HepG2 (cell line): Measurements from ENCODE around the gene UBE2I. TPM values are rescaled to one million over a fixed set of nuclear protein-coding genes. Genes with fewer than 3 reads are reported as not detected.

Experiments used
- ATAC-seq: fragments of 200-7000 bp; cut with Tn5 transposase; 3 replicates; pipeline ENCODE4 v1.9.1; 2020; ENCODE audit warnings: mild to moderate bottlenecking, moderate library complexity
- BruUV-seq: library from RNA; stranded (reverse); fragments of 400-500 nt; replicated peaks from 2 replicates; lab custom pipeline; 2021; lab: Mats Ljungman, UMichigan
- CTCF ChIA-PET: fragments of 300-600 bp; formaldehyde crosslinking; extraction: SDS; loops from one replicate; lab custom pipeline; 2021; ENCODE audit warnings: low total read pairs, inconsistent platforms, low intra/inter-chr PET ratio; lab: Yijun Ruan, JAX
- POLR2A ChIA-PET: fragments of 350-600 bp; sonication (Branson Sonifier 250); formaldehyde crosslinking; loops from one replicate; lab custom pipeline; 2020; ENCODE audit warnings: antibody characterized with exemption, inconsistent platforms; lab: Yijun Ruan, JAX
- DNase-seq: peaks from one replicate; pipeline ENCODE4 v3.0.0-alpha.2; 2015; ENCODE audit warnings: low spot score
- FAIRE-seq: peaks from 3 replicates; lab custom pipeline; 2011; peaks lifted over from hg19 to GRCh38; lab: Jason Lieb, UNC
- H2AFZ ChIP-seq: one replicate; pipeline ENCODE4 v1.6.1; 2011; ENCODE audit warnings: low read length, inconsistent platforms
- H3K27ac ChIP-seq: fragments of 300-600 bp; 3 replicates; pipeline ENCODE4 v1.8.0; 2011; ENCODE audit warnings: mixed run types, mild to moderate bottlenecking, mixed read lengths, low read length, inconsistent platforms; ENCODE audit not compliant: insufficient read depth; ENCODE audit errors: extremely low read length
- H3K27me3 ChIP-seq, 2 experiments: fragments of 200-600 bp in 1 of 2; 2 replicates in 1 of 2; 3 replicates in 1 of 2; pipeline versions ENCODE4 v1.6.0 to v1.8.0; 2011; ENCODE audit warnings: low read length in 2 of 2, mild to moderate bottlenecking in 2 of 2, moderate library complexity in 2 of 2, inconsistent platforms in 1 of 2; ENCODE audit not compliant: insufficient read depth in 2 of 2, control insufficient read depth in 1 of 2
- H3K36me3 ChIP-seq, 2 experiments: fragments of 200-600 bp in 1 of 2; replicated peaks in 1 of 2; 2 replicates in 1 of 2; 3 replicates in 1 of 2; pipeline versions ENCODE4 v1.5.1 to v1.8.0; 2011; ENCODE audit warnings: low read length in 2 of 2, inconsistent platforms in 1 of 2; ENCODE audit not compliant: insufficient read depth in 2 of 2, control insufficient read depth in 1 of 2
- H3K4me1 ChIP-seq: 2 replicates; pipeline ENCODE4 v1.5.1; 2012; ENCODE audit warnings: low read length, inconsistent platforms; ENCODE audit not compliant: insufficient read depth
- H3K4me2 ChIP-seq: 2 replicates; pipeline ENCODE4 v1.6.0; 2011; ENCODE audit warnings: low read depth, low read length, inconsistent platforms
- H3K4me3 ChIP-seq, 3 experiments: fragments of 200-600 bp in 1 of 3; sonication (generic), shearing (Covaris generic) in 1 of 3; replicated peaks in 1 of 3; 2 replicates each; pipeline ENCODE4 v1.5.1; 2011 to 2016; ENCODE audit warnings: low read length in 3 of 3, inconsistent platforms in 2 of 3, low read depth in 2 of 3, mild to moderate bottlenecking in 2 of 3, control low read depth in 1 of 3, mixed read lengths in 1 of 3; ENCODE audit not compliant: insufficient read depth in 1 of 3
- H3K79me2 ChIP-seq: one replicate; pipeline ENCODE4 v1.6.1; 2011; ENCODE audit warnings: low read length, inconsistent platforms; ENCODE audit not compliant: insufficient read depth
- H3K9ac ChIP-seq: 2 replicates; pipeline ENCODE4 v1.6.0; 2011; ENCODE audit warnings: mild to moderate bottlenecking, low read depth, low read length, inconsistent platforms; ENCODE audit not compliant: insufficient read depth
- H3K9me3 ChIP-seq: 2 replicates; pipeline ENCODE4 v1.5.1; 2012; ENCODE audit warnings: mild to moderate bottlenecking, low read length
- H4K20me1 ChIP-seq: 2 replicates; pipeline ENCODE4 v1.6.0; 2011; ENCODE audit warnings: inconsistent platforms, mild to moderate bottlenecking, low read length, moderate library complexity; ENCODE audit not compliant: insufficient read depth
- CTCF ChIP-seq: sonication (generic); formaldehyde crosslinking; IDR thresholded peaks from 2 replicates; pipeline ENCODE4 v1.5.0; 2020; ENCODE audit warnings: mild to moderate bottlenecking, missing genetic modification reagents, moderate library complexity
- HNRNPUL1 ChIP-seq: fragments of 200-400 bp; formaldehyde crosslinking; IDR thresholded peaks from 2 replicates; pipeline ENCODE4 v1.6.1; 2017; ENCODE audit warnings: low read depth, mild to moderate bottlenecking, low read length, moderate library complexity
- PBX3 ChIP-seq: sonication (generic); formaldehyde crosslinking; IDR thresholded peaks from 2 replicates; pipeline ENCODE4 v1.8.1; 2023; ENCODE audit warnings: missing genetic modification reagents, inconsistent platforms, borderline replicate concordance
- POGZ ChIP-seq: sonication (generic); formaldehyde crosslinking; IDR thresholded peaks from 2 replicates; pipeline ENCODE4 v1.4.0; 2020; ENCODE audit warnings: mild to moderate bottlenecking, missing genetic modification reagents
- RELA ChIP-seq: sonication (generic); formaldehyde crosslinking; IDR thresholded peaks from 2 replicates; pipeline ENCODE4 v1.4.0; 2020; ENCODE audit warnings: missing genetic modification reagents
- RFX5 ChIP-seq: IDR thresholded peaks from 2 replicates; pipeline ENCODE4 v1.6.1; 2011; ENCODE audit warnings: low read depth, low read length, improper control_type of control experiment
- ZNF10 ChIP-seq: sonication (generic); formaldehyde crosslinking; IDR thresholded peaks from 2 replicates; pipeline ENCODE4 v1.4.0; 2020; ENCODE audit warnings: mild to moderate bottlenecking, low read depth, missing genetic modification reagents, borderline replicate concordance
- ZNF101 ChIP-seq: sonication (generic); formaldehyde crosslinking; IDR thresholded peaks from 2 replicates; pipeline ENCODE4 v1.4.0; 2020; ENCODE audit warnings: mild to moderate bottlenecking, low read depth, missing genetic modification reagents, borderline replicate concordance
- ZNF136 ChIP-seq: sonication (generic); formaldehyde crosslinking; IDR thresholded peaks from 2 replicates; pipeline ENCODE4 v1.8.1; 2022; ENCODE audit warnings: low read depth, mild to moderate bottlenecking, moderate library complexity, missing genetic modification reagents
- ZNF292 ChIP-seq: sonication (generic); formaldehyde crosslinking; IDR thresholded peaks from 2 replicates; pipeline ENCODE4 v1.8.1; 2022; ENCODE audit warnings: mild to moderate bottlenecking, low read depth, missing genetic modification reagents, borderline replicate concordance
- ZNF318 ChIP-seq: sonication (generic); formaldehyde crosslinking; IDR thresholded peaks from 2 replicates; pipeline ENCODE4 v1.4.0; 2020; ENCODE audit warnings: mild to moderate bottlenecking, missing genetic modification reagents
- ZNF605 ChIP-seq: sonication (generic); formaldehyde crosslinking; IDR thresholded peaks from 2 replicates; pipeline ENCODE4 v1.8.0; 2022; ENCODE audit warnings: mild to moderate bottlenecking, missing genetic modification reagents
- ZNF724P ChIP-seq: sonication (generic); formaldehyde crosslinking; IDR thresholded peaks from 2 replicates; pipeline ENCODE4 v1.8.0; 2022; ENCODE audit warnings: missing genetic modification reagents, borderline replicate concordance
- ZNF776 ChIP-seq: sonication (generic); formaldehyde crosslinking; IDR thresholded peaks from 2 replicates; pipeline ENCODE4 v1.4.0; 2020; ENCODE audit warnings: mild to moderate bottlenecking, missing genetic modification reagents
- WGBS: methylation state at CpG from one replicate; pipeline ENCODE4 v1.1.6; 2017; ENCODE audit warnings: low lambda C conversion rate; 5-methylcytosine and 5-hydroxymethylcytosine counted together
- in situ Hi-C: cut with HindIII; loops from 2 replicates; pipeline ENCODE4 v1.10.0; 2017; ENCODE audit warnings: low pct_unique_long_range_greater_than_20kb; ENCODE audit not compliant: extremely low pct_ligation_motif_present
- intact Hi-C: fragments of 100-400 bp; cut with micrococcal nuclease; formaldehyde crosslinking; loops from one replicate; pipeline ENCODE4 v1.10.0; 2022; ENCODE audit not compliant: unreplicated experiment
- polyA plus RNA-seq, 8 experiments: library from polyadenylated mRNA; depleted of rRNA in 3 of 8; stranded (reverse) in 7 of 8; unstranded in 1 of 8; fragments of >200 nt; fragmentation: Illumina TruSeq in 4 of 8; extraction: Trizol in 4 of 8; gene quantifications; 2 replicates each; pipeline versions ENCODE4 v1.2.1 to v1.2.3, GENCODE V29; 2011 to 2016; ENCODE audit warnings: low read depth in 4 of 8, missing spikeins in 1 of 8, mixed read lengths in 1 of 8; ENCODE audit not compliant: insufficient read depth in 1 of 8
- total RNA-seq, 5 experiments: library from RNA; depleted of rRNA; stranded (reverse); fragments of >200 nt; fragmentation: Illumina TruSeq; extraction: Trizol; gene quantifications; 2 replicates each; pipeline ENCODE4 v1.2.3, GENCODE V29; 2016; ENCODE audit warnings: low read depth in 1 of 5

The UBE2I gene
- total and polyA plus RNA-seq, 2 of the 13 experiments (the other 11 are each of a cell fraction or from before 2014, with no cell fraction given) = 75.8 to 98.9 TPM

GRCh38 chr16:1305823-1306222 is 3.6 kb upstream of the UBE2I start:
- FAIRE-seq = no peak
- ATAC-seq = peak; percentile 3; the same call in 1 of the 3 replicates
- H3K4me3 ChIP-seq = peak overlapping the region; percentile 27 to 52 (median 27); a peak in 5 of 6 replicates
- H3K9ac ChIP-seq = peak overlapping the region; percentile 43; the same call in 1 of the 2 replicates
- 6% methylated on average over 6 of the region's 12 CpGs for WGBS
- H3K36me3 ChIP-seq = no peaks in the 10 kb centered on the region
- no peaks in the 10 kb centered on the region for H3K9me3 ChIP-seq
- no TSS peak for BruUV-seq
- H2AFZ ChIP-seq = no peak overlapping the region
- H3K4me2 ChIP-seq = peak overlapping the region; percentile 68
- H4K20me1 ChIP-seq = peaks cover 9% of the 10 kb centered on the region
- H3K79me2 ChIP-seq = peaks cover 10% of the 10 kb centered on the region
- H3K27ac ChIP-seq = peak overlapping the region; percentile 33
- peaks cover 56% of the 10 kb centered on the region for H3K4me1 ChIP-seq
- ChIA-PET POLR2A (interaction anchor here (0.6 to 1.6 kb wide), 3 partner anchors 9 to 635 kb away, joined by 3 read pairs; no protein-coding TSS in a partner anchor), CTCF (no interaction called here)
- in situ Hi-C loops = no loop called here
- intact Hi-C loops = no loop called here
- no peaks in the 10 kb centered on the region; a peak in 1 of 5 replicates for H3K27me3 ChIP-seq
- DNase-seq = no peak
- TF ChIP-seq ZNF318 (CRISPR knock-in tag) (no peak), HNRNPUL1 (no peak), PBX3 (no peak), CTCF (CRISPR knock-in tag) (no peak), ZNF136 (CRISPR knock-in tag) (no peak), ZNF776 (CRISPR knock-in tag) (no peak), POGZ (CRISPR knock-in tag) (no peak), ZNF101 (CRISPR knock-in tag) (no peak), ZNF724P (CRISPR knock-in tag) (no peak), ZNF292 (CRISPR knock-in tag) (no peak), ZNF10 (CRISPR knock-in tag) (no peak), RFX5 (no peak), ZNF605 (no peak), RELA (CRISPR knock-in tag) (no peak)
